HG02763 (cell line): Measurements from ENCODE around the gene SULT1A1.

Source experiments
- ATAC-seq: cut with Tn5 transposase; IDR thresholded peaks from one replicate; pipeline ENCODE4 v1.9.1; 2021; ENCODE audit warnings: mild to moderate bottlenecking, moderate library complexity; ENCODE audit not compliant: unreplicated experiment

SULT1A1 gene

DNA sequence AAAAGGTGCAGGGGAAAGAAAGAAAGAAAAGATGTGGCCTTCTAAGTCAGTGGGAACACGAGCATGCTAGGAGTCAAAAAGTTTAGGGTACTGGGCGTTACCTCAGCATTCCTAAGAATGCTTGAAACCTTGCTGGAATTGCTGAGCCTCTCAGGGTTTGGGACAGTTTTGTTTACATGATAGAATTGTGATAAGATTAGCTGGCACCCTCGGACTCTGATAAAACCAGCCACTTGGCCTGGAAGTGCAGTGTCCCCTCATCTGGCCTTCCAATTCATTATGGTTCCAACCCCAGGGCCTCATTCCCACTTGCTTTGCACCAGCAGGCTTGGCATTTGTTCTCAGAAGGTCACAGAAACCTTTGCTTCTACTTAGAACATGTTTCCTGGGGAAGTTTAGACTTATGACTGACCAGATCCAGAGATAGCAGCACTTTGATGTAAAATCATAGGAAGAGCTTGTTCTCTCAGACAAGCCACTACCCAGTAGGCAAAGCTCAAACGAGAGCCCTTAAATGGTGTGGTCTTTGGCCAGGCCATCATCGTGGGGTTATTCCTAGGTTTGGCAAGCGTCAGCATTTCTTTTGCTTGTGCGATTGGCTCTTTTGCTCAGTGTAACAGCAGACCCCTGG lies 48.2 kb downstream of the SULT1A1 start:
- ATAC-seq: no peak

DNA sequence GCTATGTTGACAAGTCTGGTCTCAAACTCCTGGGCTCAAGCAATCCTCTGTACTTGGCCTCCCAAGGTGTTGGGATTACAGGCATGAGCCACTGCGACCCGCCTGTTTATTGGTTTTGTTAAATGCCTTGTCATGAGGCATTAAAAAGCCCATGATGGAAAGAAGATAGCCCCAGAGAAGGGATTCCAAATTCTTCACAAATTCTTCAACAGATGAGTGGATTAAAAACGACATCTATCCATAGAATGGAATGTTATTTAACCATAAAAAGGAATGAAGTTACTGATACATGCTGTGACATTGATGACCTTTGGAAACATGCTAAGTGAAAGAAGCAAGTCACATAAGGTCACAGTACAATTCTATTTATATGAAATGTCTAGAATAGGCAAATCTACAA lies 51.4 kb downstream of the SULT1A1 start:
- no peak for ATAC-seq

DNA sequence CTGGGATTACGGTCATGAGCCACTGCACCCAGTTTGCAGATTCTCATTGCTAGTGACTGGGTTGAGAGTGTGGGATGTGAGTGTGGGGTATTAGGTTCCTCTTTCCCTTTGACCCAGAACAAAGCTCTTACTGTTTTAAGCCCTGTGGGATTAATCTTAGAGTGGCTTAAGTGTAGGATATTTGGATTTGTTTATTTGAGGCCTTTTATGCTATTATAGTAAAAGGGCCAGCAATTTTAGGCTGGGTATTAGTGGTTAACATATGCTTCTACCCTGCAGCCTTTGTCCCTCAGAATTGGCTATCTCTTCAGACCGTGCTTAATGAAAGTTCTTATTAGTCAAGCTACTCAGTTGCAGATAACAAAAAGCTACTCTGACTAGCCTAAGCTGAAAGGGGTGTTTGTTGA lies 52.9 kb downstream of the SULT1A1 start:
- ATAC-seq: no peak

DNA sequence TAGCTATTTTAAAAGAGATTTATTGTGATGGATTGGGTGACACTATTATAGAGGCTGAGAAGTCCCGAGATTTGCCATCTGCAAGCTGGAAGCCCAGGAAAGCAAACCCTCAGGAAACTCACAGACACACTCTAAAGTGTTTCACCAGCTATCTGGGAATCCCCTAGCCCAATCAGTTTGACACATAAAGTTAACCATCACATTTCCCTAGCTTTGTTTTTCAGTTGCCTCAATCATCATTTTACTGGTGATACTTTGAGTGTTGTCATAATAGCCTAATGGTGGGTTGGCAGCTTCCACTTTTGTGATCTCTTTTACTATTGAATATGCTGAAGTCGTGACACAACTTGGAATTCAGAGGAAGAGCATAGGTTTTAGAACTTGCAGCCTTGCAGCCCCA lies 54.3 kb downstream of the SULT1A1 start:
- ATAC-seq: no peak
